Osteoblast (primary cell): ENCODE results near the gene LRRTM4. TPM values are rescaled to one million over a fixed set of nuclear protein-coding genes. Genes with fewer than 3 reads are reported as not detected.

Source experiments
- DNase-seq: peaks from one replicate; pipeline ENCODE4 v3.0.0; 2011; ENCODE audit warnings: low spot score, mixed read lengths; ENCODE audit not compliant: insufficient read length; ENCODE audit errors: missing footprints
- H2AFZ ChIP-seq: 2 replicates; pipeline ENCODE4 v1.6.0; 2011; ENCODE audit warnings: mild to moderate bottlenecking, low read length
- H3K27ac ChIP-seq: 2 replicates; pipeline ENCODE4 v1.5.1; 2011; ENCODE audit warnings: mild to moderate bottlenecking, low read depth, low read length, moderate library complexity
- H3K27me3 ChIP-seq: 2 replicates; pipeline ENCODE4 v1.6.0; 2012; ENCODE audit warnings: mild to moderate bottlenecking, control low read depth, inconsistent platforms, low read length, moderate library complexity; ENCODE audit not compliant: insufficient read depth
- H3K36me3 ChIP-seq: 2 replicates; pipeline ENCODE4 v1.5.1; 2011; ENCODE audit warnings: mild to moderate bottlenecking, low read length, control low read depth, moderate library complexity; ENCODE audit not compliant: insufficient read depth
- H3K4me1 ChIP-seq: 2 replicates; pipeline ENCODE4 v1.5.1; 2011; ENCODE audit warnings: mild to moderate bottlenecking, low read length, control low read depth, moderate library complexity; ENCODE audit not compliant: insufficient read depth
- H3K4me2 ChIP-seq: 2 replicates; pipeline ENCODE4 v1.6.0; 2011; ENCODE audit warnings: mild to moderate bottlenecking, low read length; ENCODE audit not compliant: insufficient read depth
- H3K4me3 ChIP-seq: fragments of 200-600 bp; sonication (generic); 3 replicates; pipeline ENCODE4 v1.5.1; 2012; ENCODE audit warnings: mild to moderate bottlenecking, low read length, inconsistent platforms; ENCODE audit not compliant: insufficient read depth
- H3K79me2 ChIP-seq: 2 replicates; pipeline ENCODE4 v1.6.0; 2012; ENCODE audit warnings: mild to moderate bottlenecking, low read length, control low read depth, inconsistent platforms; ENCODE audit not compliant: insufficient read depth
- H3K9me3 ChIP-seq: 2 replicates; pipeline ENCODE4 v1.5.1; 2011; ENCODE audit warnings: low read depth, low read length, control low read depth
- H4K20me1 ChIP-seq: 2 replicates; pipeline ENCODE4 v1.6.0; 2012; ENCODE audit warnings: mild to moderate bottlenecking, low read length, control low read depth; ENCODE audit not compliant: insufficient read depth
- CTCF ChIP-seq: IDR thresholded peaks from 2 replicates; pipeline ENCODE4 v1.5.1; 2011; ENCODE audit warnings: mild to moderate bottlenecking, low read depth, low read length, moderate library complexity; ENCODE audit errors: extremely low read depth
- total RNA-seq: library from RNA; depleted of rRNA; stranded (reverse); fragments of >200 nt; gene quantifications from 2 replicates; pipeline ENCODE4 v1.2.3, GENCODE V29; 2012

The LRRTM4 gene
- total RNA-seq, 1 donor, result not detected

DNA sequence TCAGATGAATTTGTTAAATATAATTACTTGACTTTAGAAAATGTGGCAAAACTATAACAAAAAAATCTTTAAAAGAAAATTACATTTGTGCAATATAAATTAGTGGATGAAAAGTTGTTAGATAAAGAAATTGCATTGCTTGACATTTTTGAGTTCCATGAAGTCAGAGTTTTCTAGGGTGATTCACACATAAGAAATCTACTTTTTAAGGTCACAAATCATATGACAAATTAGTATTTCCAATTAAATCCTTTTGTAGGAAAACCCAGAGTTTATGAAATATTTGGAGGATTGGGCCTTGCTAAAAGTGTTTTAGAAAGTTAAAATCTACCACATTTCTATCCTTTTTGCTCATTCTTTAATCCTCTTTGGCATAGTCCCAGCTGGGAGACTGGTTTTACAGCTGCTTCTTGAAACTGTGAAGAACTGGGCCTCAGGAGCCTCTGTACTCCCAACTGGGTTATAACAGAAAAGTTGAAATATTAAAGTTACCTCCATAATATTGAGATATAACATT, 289.2 kb downstream of the LRRTM4 start:
- no peak overlapping the region for H3K4me3 ChIP-seq
- H3K27me3 ChIP-seq, result no peaks in the 10 kb centered on the region
- DNase-seq, result no peak
- H3K36me3 ChIP-seq, result no peaks in the 10 kb centered on the region
- no peak overlapping the region for H3K27ac ChIP-seq
- H4K20me1 ChIP-seq, result no peaks in the 10 kb centered on the region
- H2AFZ ChIP-seq, result no peak overlapping the region
- no peaks in the 10 kb centered on the region for H3K4me1 ChIP-seq
- no peaks in the 10 kb centered on the region for H3K79me2 ChIP-seq
- H3K4me2 ChIP-seq, result no peak overlapping the region
- no peak for TF ChIP-seq CTCF
- peaks cover 2% of the 10 kb centered on the region for H3K9me3 ChIP-seq

GRCh38 chr2:77228391-77228790, 293.8 kb downstream of the LRRTM4 start:
- H4K20me1 ChIP-seq, result no peaks in the 10 kb centered on the region
- no peaks in the 10 kb centered on the region for H3K36me3 ChIP-seq
- no peaks in the 10 kb centered on the region for H3K4me1 ChIP-seq
- no peak overlapping the region for H2AFZ ChIP-seq
- no peaks in the 10 kb centered on the region for H3K79me2 ChIP-seq
- DNase-seq, result no peak
- no peak for TF ChIP-seq CTCF
- no peaks in the 10 kb centered on the region for H3K9me3 ChIP-seq
- no peak overlapping the region for H3K4me2 ChIP-seq
- H3K27me3 ChIP-seq, result no peaks in the 10 kb centered on the region
- no peak overlapping the region for H3K4me3 ChIP-seq
- no peak overlapping the region for H3K27ac ChIP-seq

GRCh38 chr2:77210725-77211124, 311.5 kb downstream of the LRRTM4 start:
- Histone ChIP-seq H3K27me3 (no peaks in the 10 kb centered on the region), H3K4me3 (no peak overlapping the region), H4K20me1 (no peaks in the 10 kb centered on the region), H3K4me2 (no peak overlapping the region), H3K79me2 (no peaks in the 10 kb centered on the region), H2AFZ (no peak overlapping the region), H3K9me3 (peaks cover 2% of the 10 kb centered on the region), H3K36me3 (no peaks in the 10 kb centered on the region), H3K4me1 (no peaks in the 10 kb centered on the region), H3K27ac (no peak overlapping the region)
- TF ChIP-seq CTCF, result no peak
- DNase-seq, result no peak

DNA sequence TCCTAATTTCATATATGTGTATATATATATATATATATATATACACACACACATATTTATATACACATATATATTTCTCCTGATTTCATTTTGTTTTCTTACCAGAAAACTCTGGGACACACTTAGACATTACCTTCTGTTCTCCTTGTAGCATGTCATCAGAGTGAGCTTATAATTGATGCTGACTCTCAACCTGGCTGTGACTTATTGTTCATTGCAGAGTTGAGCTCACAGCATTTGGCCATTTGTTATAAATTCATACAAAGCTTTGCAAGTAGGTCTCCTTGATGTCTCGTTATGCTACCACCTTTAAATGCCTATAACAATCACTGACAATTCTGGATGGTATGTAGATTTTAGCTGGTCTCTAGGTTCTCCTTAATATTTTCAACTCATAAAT, 314.8 kb downstream of the LRRTM4 start:
- Histone ChIP-seq H3K9me3 (peaks cover 2% of the 10 kb centered on the region), H3K36me3 (no peaks in the 10 kb centered on the region), H3K27ac (no peak overlapping the region), H3K79me2 (no peaks in the 10 kb centered on the region), H4K20me1 (no peaks in the 10 kb centered on the region), H3K4me3 (no peak overlapping the region), H3K4me1 (no peaks in the 10 kb centered on the region), H2AFZ (no peak overlapping the region), H3K27me3 (no peaks in the 10 kb centered on the region), H3K4me2 (no peak overlapping the region)
- no peak for DNase-seq
- no peak for TF ChIP-seq CTCF
